GM12878 (cell line): Measurements from ENCODE around the gene COMMD7. TPM values are rescaled to one million over a fixed set of nuclear protein-coding genes. Genes with fewer than 3 reads are reported as not detected.
A peak's percentile ranks its signal among the peaks of the same experiment; 100 is the strongest.

ENCODE experiments used
- ATAC-seq: fragments of 200-7000 bp; cut with Tn5 transposase; 3 replicates; pipeline ENCODE4 v1.9.1; 2020; ENCODE audit warnings: mild to moderate bottlenecking, moderate library complexity
- BruUV-seq: library from RNA; stranded (reverse); fragments of 400-500 nt; replicated peaks from 2 replicates; lab custom pipeline; 2021; lab: Mats Ljungman, UMichigan
- CTCF ChIA-PET: fragments of 300-600 bp; sonication (Branson Sonifier 250); formaldehyde crosslinking; extraction: SDS; loops from one replicate; lab custom pipeline; 2021; ENCODE audit warnings: inconsistent platforms; lab: Yijun Ruan, JAX
- POLR2A ChIA-PET: fragments of 350-600 bp; formaldehyde crosslinking; extraction: SDS; loops from one replicate; lab custom pipeline; 2021; ENCODE audit warnings: inconsistent platforms; lab: Charles Lee
- RAD21 ChIA-PET: fragments of 300-600 bp; sonication (Branson Sonifier 250); formaldehyde crosslinking; loops from one replicate; lab custom pipeline; 2023; ENCODE audit warnings: antibody characterized with exemption; ENCODE audit not compliant: unreplicated experiment; lab: Charles Lee
- SMC1A ChIA-PET: fragments of 300-600 bp; sonication (Branson Sonifier 250); formaldehyde crosslinking; loops from one replicate; lab custom pipeline; 2023; ENCODE audit not compliant: unreplicated experiment, uncharacterized antibody; lab: Charles Lee
- DNase-seq: peaks from one replicate; pipeline ENCODE4 v3.0.0-alpha.2; 2011; ENCODE audit warnings: low read depth, low spot score
- FAIRE-seq: peaks from 3 replicates; lab custom pipeline; 2011; peaks lifted over from hg19 to GRCh38; lab: Jason Lieb, UNC
- H2AFZ ChIP-seq: 2 replicates; pipeline ENCODE4 v1.6.0; 2011; ENCODE audit warnings: low read depth, low read length, control low read depth; ENCODE audit not compliant: control insufficient read depth
- H3K27ac ChIP-seq: 2 replicates; pipeline ENCODE4 v1.5.1; 2011; ENCODE audit warnings: control low read depth; ENCODE audit not compliant: control insufficient read depth, insufficient read depth
- H3K27me3 ChIP-seq, 2 experiments: replicated peaks in 1 of 2; 2 replicates each; pipeline versions ENCODE4 v1.6.0 to v1.6.1; 2011; ENCODE audit warnings: low read length in 1 of 2; ENCODE audit not compliant: control insufficient read depth in 2 of 2, insufficient read depth in 2 of 2
- H3K36me3 ChIP-seq, 2 experiments: 2 replicates each; pipeline ENCODE4 v1.5.1; 2011; ENCODE audit warnings: low read length in 1 of 2; ENCODE audit not compliant: control insufficient read depth in 2 of 2, insufficient read depth in 2 of 2
- H3K4me1 ChIP-seq: 2 replicates; pipeline ENCODE4 v1.6.1; 2011; ENCODE audit warnings: mild to moderate bottlenecking, low read length, moderate library complexity, mixed read lengths; ENCODE audit not compliant: control insufficient read depth, insufficient read depth
- H3K4me2 ChIP-seq: 2 replicates; pipeline ENCODE4 v1.6.0; 2011; ENCODE audit warnings: control low read depth; ENCODE audit not compliant: control insufficient read depth, insufficient read depth
- H3K4me3 ChIP-seq: fragments of 200-600 bp; sonication (generic); 2 replicates; pipeline ENCODE4 v1.5.1; 2016
- H3K79me2 ChIP-seq: 2 replicates; pipeline ENCODE4 v1.6.0; 2011; ENCODE audit warnings: low read length; ENCODE audit not compliant: control insufficient read depth, insufficient read depth
- H3K9ac ChIP-seq: 2 replicates; pipeline ENCODE4 v1.8.0; 2011; ENCODE audit warnings: low read length, control low read depth, mixed read lengths; ENCODE audit not compliant: control insufficient read depth, insufficient read depth
- H3K9me3 ChIP-seq: replicated peaks from 3 replicates; pipeline ENCODE4 v1.5.1; 2011; ENCODE audit warnings: mild to moderate bottlenecking, low read length; ENCODE audit not compliant: control insufficient read depth, insufficient read depth
- H4K20me1 ChIP-seq: 2 replicates; pipeline ENCODE4 v1.6.0; 2011; ENCODE audit not compliant: control insufficient read depth, insufficient read depth
- BCL11A ChIP-seq: IDR thresholded peaks from 2 replicates; pipeline ENCODE4 v1.6.1; 2011; ENCODE audit warnings: low read depth, low read length
- BHLHE40 ChIP-seq, 2 experiments: fragments of 450-650 bp in 1 of 2; IDR thresholded peaks; 2 replicates each; pipeline ENCODE4 v1.6.1; 2011 to 2017; ENCODE audit warnings: low read depth in 2 of 2, borderline replicate concordance in 1 of 2, improper control_type of control experiment in 1 of 2, low read length in 1 of 2, mild to moderate bottlenecking in 1 of 2
- CBX3 ChIP-seq: fragments of 200-600 bp; sonication (generic); IDR thresholded peaks from 2 replicates; pipeline ENCODE4 v1.6.1; 2016; ENCODE audit warnings: low read depth, borderline replicate concordance
- CBX5 ChIP-seq: sonication (generic); IDR thresholded peaks from 2 replicates; pipeline ENCODE4 v1.6.1; 2016; ENCODE audit warnings: low read depth, moderate library complexity, mild to moderate bottlenecking, inconsistent platforms
- CHD1 ChIP-seq: IDR thresholded peaks from 2 replicates; pipeline ENCODE4 v1.6.1; 2012; ENCODE audit warnings: low read depth, low read length, improper control_type of control experiment
- EED ChIP-seq: sonication (generic); IDR thresholded peaks from 2 replicates; pipeline ENCODE4 v1.6.1; 2016; ENCODE audit warnings: antibody characterized with exemption, low read depth
- EGR1 ChIP-seq, 2 experiments: IDR thresholded peaks; 1 replicate in 1 of 2; 2 replicates in 1 of 2; pipeline ENCODE4 v1.6.1; 2011 to 2012; ENCODE audit warnings: low read depth in 2 of 2, low read length in 2 of 2, borderline replicate concordance in 1 of 2, mild to moderate bottlenecking in 1 of 2, moderate library complexity in 1 of 2
- GATAD2B ChIP-seq: fragments of 450-650 bp; conservative IDR thresholded peaks from 2 replicates; pipeline ENCODE4 v1.6.1; 2017; ENCODE audit warnings: low read depth, mild to moderate bottlenecking, moderate library complexity
- IKZF1 ChIP-seq: fragments of 450-650 bp; conservative IDR thresholded peaks from 2 replicates; pipeline ENCODE4 v1.6.1; 2017; ENCODE audit warnings: antibody characterized with exemption, mild to moderate bottlenecking
- KAT2A ChIP-seq: conservative IDR thresholded peaks from 2 replicates; pipeline ENCODE4 v1.6.1; 2011; ENCODE audit warnings: low read depth, low read length; ENCODE audit not compliant: control insufficient read depth
- NFYB ChIP-seq: IDR thresholded peaks from 2 replicates; pipeline ENCODE4 v1.6.1; 2011; ENCODE audit warnings: low read depth, mild to moderate bottlenecking, low read length, improper control_type of control experiment, moderate library complexity; ENCODE audit not compliant: insufficient read depth
- PBX3 ChIP-seq: IDR thresholded peaks from 2 replicates; pipeline ENCODE4 v1.6.1; 2011; ENCODE audit warnings: mild to moderate bottlenecking, low read depth, low read length, moderate library complexity; ENCODE audit not compliant: insufficient replicate concordance
- PKNOX1 ChIP-seq: fragments of 450-650 bp; IDR thresholded peaks from 2 replicates; pipeline ENCODE4 v1.6.1; 2016; ENCODE audit warnings: mild to moderate bottlenecking
- RB1 ChIP-seq: fragments of 450-650 bp; formaldehyde crosslinking; IDR thresholded peaks from 2 replicates; pipeline ENCODE4 v1.6.1; 2017; ENCODE audit warnings: mild to moderate bottlenecking, borderline replicate concordance
- SMARCA5 ChIP-seq: fragments of 450-650 bp; IDR thresholded peaks from 2 replicates; pipeline ENCODE4 v1.6.1; 2017; ENCODE audit warnings: mild to moderate bottlenecking
- ZBTB33 ChIP-seq: fragments of 450-650 bp; IDR thresholded peaks from 2 replicates; pipeline ENCODE4 v1.6.1; 2017; ENCODE audit warnings: mild to moderate bottlenecking
- ZZZ3 ChIP-seq: IDR thresholded peaks from 2 replicates; pipeline ENCODE4 v1.6.1; 2011; ENCODE audit warnings: low read depth; ENCODE audit not compliant: control insufficient read depth, insufficient read length
- WGBS: methylation state at CpG from one replicate; pipeline ENCODE4 v1.1.6; 2016; ENCODE audit warnings: low lambda C conversion rate; ENCODE audit not compliant: insufficient replicate concordance, insufficient coverage; ENCODE audit errors: missing lambda C conversion rate; 5-methylcytosine and 5-hydroxymethylcytosine counted together
- in situ Hi-C: fragments of 300-500 bp; cut with MboI; formaldehyde crosslinking; loops from 9 replicates; pipeline ENCODE4 v1.14.3; 2018; ENCODE audit warnings: mixed read lengths
- intact Hi-C: fragments of 100-400 bp; cut with micrococcal nuclease; formaldehyde crosslinking; loops from one replicate; pipeline ENCODE4 v1.14.2; 2022; ENCODE audit not compliant: unreplicated experiment
- polyA plus RNA-seq, 11 experiments: library from polyadenylated mRNA; depleted of rRNA in 4 of 11; unstranded in 6 of 11; stranded (reverse) in 5 of 11; fragments of >200 nt; fragmentation: Nextera tagmentation in 4 of 11; fragmentation: Illumina TruSeq in 1 of 11; extraction: Ambion mirVana in 4 of 11; extraction: Trizol in 1 of 11; gene quantifications; 1 replicate in 1 of 11; 2 replicates in 10 of 11; pipeline versions ENCODE4 v1.2.1 to v1.2.3, GENCODE V29; 2011 to 2016; ENCODE audit warnings: inconsistent platforms in 2 of 11, missing spikeins in 2 of 11, low read depth in 1 of 11
- total RNA-seq, 4 experiments: library from RNA; depleted of rRNA in 3 of 4; stranded (reverse); fragments of >200 nt in 3 of 4; fragmentation: Illumina TruSeq in 1 of 4; extraction: Trizol in 1 of 4; gene quantifications; 2 replicates each; pipeline versions ENCODE4 v1.2.1 to v1.2.3, GENCODE V29; 2013 to 2021

COMMD7 gene
- total and polyA plus RNA-seq, 10 of the 15 experiments (the other 5 are each of a cell fraction or from before 2014, with no cell fraction given) = 9.1 to 61.0 (median 27.7) TPM

GRCh38 chr20:32652739-32653526 lies 90.3 kb downstream of the COMMD7 start:
- intact Hi-C loops = loop anchor here (1.0 to 5.0 kb wide), 2 partner anchors 132 to 321 kb away; no protein-coding TSS in a partner anchor
- CTCF ChIA-PET = interaction anchor here (0.6 to 6.7 kb wide), 26 partner anchors 9 to 858 kb away, joined by 3 to 264 read pairs (median 4); partner anchors contain the start of gene C20orf203
- SMC1A ChIA-PET = interaction anchor here (0.6 to 13.9 kb wide), 19 partner anchors 9 to 800 kb away, joined by 3 to 248 read pairs (median 4); partner anchors contain the start of gene C20orf203
- no peak overlapping the region for H3K4me2 ChIP-seq
- H3K36me3 ChIP-seq = no peaks in the 10 kb centered on the region
- in situ Hi-C loops = loop anchor here (5.0 to 10.0 kb wide), 2 partner anchors 136 to 828 kb away; no protein-coding TSS in a partner anchor
- POLR2A ChIA-PET = interaction anchor here (2.5 kb wide), 1 partner anchor 131 kb away, joined by 16 read pairs; no protein-coding TSS in a partner anchor
- H3K9me3 ChIP-seq = no peaks in the 10 kb centered on the region; the same call in 1 of the 3 replicates
- BruUV-seq = no TSS peak
- H3K4me3 ChIP-seq = no peak overlapping the region
- no peaks in the 10 kb centered on the region; the same call in 1 of the 2 replicates for H3K4me1 ChIP-seq
- no peaks in the 10 kb centered on the region for H3K79me2 ChIP-seq
- ATAC-seq (peak; percentile 98), DNase-seq (no peak), FAIRE-seq (peak; percentile 94)
- H3K9ac ChIP-seq = no peak overlapping the region
- H3K27ac ChIP-seq = no peak overlapping the region
- H3K27me3 ChIP-seq = no peaks in the 10 kb centered on the region
- RAD21 ChIA-PET = interaction anchor here (0.7 to 8.1 kb wide), 18 partner anchors 9 to 624 kb away, joined by 3 to 186 read pairs (median 4); no protein-coding TSS in a partner anchor
- WGBS = 39% methylated on average over 8 of the region's 8 CpGs
- H2AFZ ChIP-seq = peak overlapping the region; percentile 48
- no peaks in the 10 kb centered on the region for H4K20me1 ChIP-seq
- TF ChIP-seq CBX5 = no peak
- TF ChIP-seq ZBTB33 = no peak
- TF ChIP-seq NFYB = no peak
- peak; percentile 46; the same call in 1 of the 2 replicates for TF ChIP-seq EED
- TF ChIP-seq CBX3 = no peak
- peak; percentile 48; the same call in 1 of the 2 replicates for TF ChIP-seq IKZF1
- TF ChIP-seq PBX3 = no peak
- TF ChIP-seq KAT2A = no peak
- no peak for TF ChIP-seq BCL11A
- no peak for TF ChIP-seq EGR1 (IDR thresholded peaks at IDR 0.05; ENCODE audit: borderline replicate concordance in 1 of 2, low read depth in 2 of 2, low read length in 2 of 2)
- no peak for TF ChIP-seq ZZZ3
- no peak for TF ChIP-seq CHD1
- TF ChIP-seq GATAD2B = 0 out of 2 replicates have a peak, but pooled peaks have one; percentile 44
- TF ChIP-seq RB1 = peak; percentile 63; the same call in 1 of the 2 replicates
- 0 out of 4 replicates have a peak, but pooled peaks of 1 of the 2 experiments have one; percentile 11 for TF ChIP-seq BHLHE40 (IDR thresholded peaks at IDR 0.05; ENCODE audit: borderline replicate concordance in 1 of 2, low read depth in 2 of 2, low read length in 1 of 2)
- TF ChIP-seq SMARCA5 = no peak; the same call in 1 of the 2 replicates
- TF ChIP-seq PKNOX1 = no peak
